Colonic mucosa (tissue), 4 donors: ENCODE data around the gene ASTN2. TPM values are rescaled to one million over a fixed set of nuclear protein-coding genes. Genes with fewer than 3 reads are reported as not detected.

Experiments used
- DNase-seq: peaks from one replicate; pipeline ENCODE4 v3.0.0-alpha.2; 2020
- H3K27ac ChIP-seq: fragments of 200-600 bp; one replicate; pipeline ENCODE4 v1.8.0; 2021
- H3K27me3 ChIP-seq: fragments of 200-600 bp; one replicate; pipeline ENCODE4 v1.8.0; 2021
- H3K36me3 ChIP-seq: fragments of 200-600 bp; one replicate; pipeline ENCODE4 v1.8.0; 2021
- H3K4me1 ChIP-seq: fragments of 200-600 bp; one replicate; pipeline ENCODE4 v1.8.0; 2021; ENCODE audit warnings: mild to moderate bottlenecking
- H3K4me3 ChIP-seq: fragments of 200-600 bp; one replicate; pipeline ENCODE4 v1.8.0; 2021
- H3K9ac ChIP-seq, 2 donors: one replicate each; pipeline ENCODE4 v1.7.0; 2013; ENCODE audit warnings: control low read depth in 2 of 2, low read depth in 2 of 2, low read length in 2 of 2
- H3K9me3 ChIP-seq: fragments of 200-600 bp; one replicate; pipeline ENCODE4 v1.8.0; 2021
- CTCF ChIP-seq: fragments of 200-600 bp; IDR thresholded peaks from one replicate; pipeline ENCODE4 v1.8.0; 2022; ENCODE audit warnings: antibody characterized with exemption, mild to moderate bottlenecking
- intact Hi-C: fragments of 100-400 bp; cut with DNase I; formaldehyde crosslinking; loops from one replicate; pipeline ENCODE4 v1.14.1; 2022
- total RNA-seq, 2 donors: library from RNA; stranded (reverse); fragmentation: NEBNext Ultra II Directional in 1 of 2; extraction: Animal tissue kit (Norgen Biotek cat#: 25700) in 1 of 2; gene quantifications; one replicate each; pipeline ENCODE4 v1.2.1, GENCODE V29; 2021
- donor health status: healthy.
- donor health status: DM: no; HTN: no; CAD: no.
- donor health status: DM: no; HTN: no; CAD: no.

Gene ASTN2
- total RNA-seq, 2 donors from 2014 or later: 2.5 to 6.1 TPM

GRCh38 chr9:117365438-117365837, 49.4 kb downstream of the ASTN2 start:
- Histone ChIP-seq H3K9ac (no peak overlapping the region), H3K9me3 (no peaks in the 10 kb centered on the region), H3K36me3 (no peaks in the 10 kb centered on the region), H3K27me3 (no peaks in the 10 kb centered on the region), H3K4me3 (no peak overlapping the region), H3K4me1 (no peaks in the 10 kb centered on the region), H3K27ac (no peak overlapping the region)
- no peak for DNase-seq
- intact Hi-C loops: no loop called here
- TF ChIP-seq CTCF: no peak

- Histone ChIP-seq H3K27me3 (no peaks in the 10 kb centered on the region), H3K4me3 (no peak overlapping the region), H3K9ac (no peak overlapping the region), H3K9me3 (no peaks in the 10 kb centered on the region), H3K4me1 (no peaks in the 10 kb centered on the region), H3K36me3 (no peaks in the 10 kb centered on the region), H3K27ac (no peak overlapping the region)
- intact Hi-C loops: no loop called here
- no peak for TF ChIP-seq CTCF
- no peak for DNase-seq
Measured at GRCh38 chr9:117363006-117363405, 51.9 kb downstream of the ASTN2 start.

DNA sequence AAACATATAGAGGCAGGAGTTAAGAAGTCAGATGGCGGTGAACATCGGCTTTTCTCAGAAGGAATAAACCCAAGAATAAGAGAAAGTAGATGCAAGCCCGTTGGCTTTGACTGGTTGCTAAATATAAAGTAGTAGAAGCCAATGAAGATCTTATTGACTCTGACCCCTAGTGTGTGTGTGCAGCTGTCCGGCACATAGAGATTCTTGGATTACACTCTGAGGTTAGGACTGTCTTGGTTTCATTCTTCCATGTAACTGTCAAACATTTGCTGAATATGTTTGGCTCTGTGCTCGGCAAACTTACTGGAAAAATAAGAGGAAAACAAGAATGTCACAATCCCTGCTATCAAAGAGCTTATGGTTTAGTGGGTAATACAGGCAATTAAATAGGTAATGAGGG, 54.9 kb downstream of the ASTN2 start:
- TF ChIP-seq CTCF: no peak
- intact Hi-C loops: no loop called here
- H3K9ac ChIP-seq: no peak overlapping the region

GRCh38 chr9:117355542-117355941, 59.3 kb downstream of the ASTN2 start:
- no peak for TF ChIP-seq CTCF
- Histone ChIP-seq H3K4me1 (no peaks in the 10 kb centered on the region), H3K27me3 (no peaks in the 10 kb centered on the region), H3K27ac (no peak overlapping the region), H3K4me3 (no peak overlapping the region), H3K36me3 (no peaks in the 10 kb centered on the region), H3K9ac (no peak overlapping the region), H3K9me3 (no peaks in the 10 kb centered on the region)
- intact Hi-C loops: no loop called here
- no peak for DNase-seq

More for the DNA sequence above, 54.9 kb downstream of the ASTN2 start:
- Histone ChIP-seq H3K9me3 (no peaks in the 10 kb centered on the region), H3K36me3 (no peaks in the 10 kb centered on the region), H3K4me1 (no peaks in the 10 kb centered on the region), H3K4me3 (no peak overlapping the region), H3K27ac (no peak overlapping the region), H3K27me3 (no peaks in the 10 kb centered on the region)
- DNase-seq: no peak

DNA sequence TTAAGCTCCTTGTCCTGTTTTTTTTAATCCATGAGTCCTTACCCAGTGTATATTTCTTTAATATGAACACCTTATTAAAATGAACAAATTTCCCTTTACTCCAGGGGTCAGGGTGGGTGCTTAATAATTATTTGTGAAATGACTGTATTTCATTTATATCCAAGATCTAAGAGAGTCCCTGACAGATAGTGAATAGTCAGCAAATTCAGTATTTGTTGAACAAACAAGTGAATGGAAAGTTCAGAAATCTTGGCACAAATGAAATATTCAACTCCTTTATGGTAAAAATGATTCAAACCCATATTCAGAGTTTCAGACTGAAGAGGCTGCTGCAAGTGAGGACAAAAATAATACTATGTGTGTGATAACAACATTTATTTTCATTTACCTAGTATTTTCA, 59.9 kb downstream of the ASTN2 start:
- intact Hi-C loops: no loop called here
- no peak overlapping the region for H3K27ac ChIP-seq

More for the DNA sequence above, 59.9 kb downstream of the ASTN2 start:
- DNase-seq: no peak
- Histone ChIP-seq H3K9ac (no peak overlapping the region), H3K27me3 (no peaks in the 10 kb centered on the region), H3K36me3 (no peaks in the 10 kb centered on the region), H3K4me3 (no peak overlapping the region), H3K9me3 (no peaks in the 10 kb centered on the region), H3K4me1 (no peaks in the 10 kb centered on the region)
- TF ChIP-seq CTCF: no peak
